GM23248 (cell line): ENCODE results near the gene ADGRG4. TPM values are rescaled to one million over a fixed set of nuclear protein-coding genes. Genes with fewer than 3 reads are reported as not detected.

Experiments
- DNase-seq: peaks from one replicate; pipeline ENCODE4 v3.0.0-alpha.2; 2015
- H2AFZ ChIP-seq: fragments of 200-600 bp; sonication (generic); 2 replicates; pipeline ENCODE4 v1.6.1; 2016; ENCODE audit warnings: antibody characterized with exemption
- H3F3A ChIP-seq: fragments of 200-600 bp; sonication (generic); 2 replicates; pipeline ENCODE4 v1.6.1; 2016; ENCODE audit warnings: mild to moderate bottlenecking, antibody characterized with exemption, mixed run types; ENCODE audit not compliant: insufficient read depth
- H3K27ac ChIP-seq: fragments of 200-600 bp; sonication (generic); 2 replicates; pipeline ENCODE4 v1.5.1; 2016; ENCODE audit warnings: mild to moderate bottlenecking
- H3K27me3 ChIP-seq: fragments of 200-600 bp; sonication (generic); replicated peaks from 2 replicates; pipeline ENCODE4 v1.6.1; 2016; ENCODE audit warnings: mild to moderate bottlenecking; ENCODE audit not compliant: insufficient read depth
- H3K36me3 ChIP-seq: fragments of 200-600 bp; sonication (generic); 2 replicates; pipeline ENCODE4 v1.6.1; 2016; ENCODE audit warnings: low read depth, mild to moderate bottlenecking
- H3K4me1 ChIP-seq: fragments of 200-600 bp; sonication (generic); 2 replicates; pipeline ENCODE4 v1.6.1; 2016; ENCODE audit warnings: mild to moderate bottlenecking; ENCODE audit not compliant: insufficient read depth
- H3K4me2 ChIP-seq: fragments of 200-600 bp; sonication (generic); one replicate; pipeline ENCODE4 v1.6.1; 2016; ENCODE audit warnings: mild to moderate bottlenecking; ENCODE audit not compliant: unreplicated experiment
- H3K4me3 ChIP-seq: fragments of 200-600 bp; sonication (generic); 2 replicates; pipeline ENCODE4 v1.5.1; 2016; ENCODE audit warnings: mild to moderate bottlenecking
- H3K79me2 ChIP-seq: fragments of 200-600 bp; sonication (generic); 2 replicates; pipeline ENCODE4 v1.6.1; 2016; ENCODE audit warnings: mild to moderate bottlenecking; ENCODE audit not compliant: insufficient read depth
- H3K9ac ChIP-seq: fragments of 200-600 bp; sonication (generic); 2 replicates; pipeline ENCODE4 v1.6.1; 2016; ENCODE audit warnings: mild to moderate bottlenecking
- H3K9me2 ChIP-seq: fragments of 200-600 bp; sonication (generic); 2 replicates; pipeline ENCODE4 v1.6.1; 2016; ENCODE audit warnings: mixed run types, mild to moderate bottlenecking, moderate library complexity; ENCODE audit not compliant: insufficient read depth
- H3K9me3 ChIP-seq: fragments of 200-600 bp; sonication (generic); one replicate; pipeline ENCODE4 v1.6.1; 2017; ENCODE audit warnings: low read depth
- H4K20me1 ChIP-seq: fragments of 200-600 bp; sonication (generic); 2 replicates; pipeline ENCODE4 v1.6.0; 2016; ENCODE audit not compliant: insufficient read depth
- EZH2 ChIP-seq: fragments of 200-600 bp; sonication (generic); IDR thresholded peaks from 2 replicates; pipeline ENCODE4 v1.6.1; 2018; ENCODE audit warnings: antibody characterized with exemption, mild to moderate bottlenecking; ENCODE audit not compliant: insufficient read depth, poor library complexity, severe bottlenecking
- EZH2phosphoT487 ChIP-seq: fragments of 200-600 bp; sonication (generic); IDR thresholded peaks from 2 replicates; pipeline ENCODE4 v1.6.1; 2018; ENCODE audit warnings: antibody characterized with exemption, moderate library complexity, mild to moderate bottlenecking, low read depth; ENCODE audit not compliant: insufficient read depth
- WGBS, 2 experiments: methylation state at CpG; one replicate each; pipeline ENCODE4 v1.1.6; 2015 to 2017; ENCODE audit warnings: low lambda C conversion rate in 2 of 2, low coverage in 1 of 2; ENCODE audit errors: missing lambda C conversion rate in 2 of 2; 5-methylcytosine and 5-hydroxymethylcytosine counted together
- in situ Hi-C: fragments of 300-500 bp; cut with MboI; formaldehyde crosslinking; loops from 2 replicates; pipeline ENCODE4 v1.15.0; 2020
- polyA plus RNA-seq: library from polyadenylated mRNA; unstranded; fragments of >200 nt; fragmentation: Nextera tagmentation; extraction: Ambion mirVana; gene quantifications from 2 replicates; pipeline ENCODE4 v1.2.1, GENCODE V29; 2016
- total RNA-seq: library from RNA; depleted of rRNA; stranded (reverse); fragments of >200 nt; shearing (Covaris generic); gene quantifications from 2 replicates; pipeline ENCODE4 v1.2.3, GENCODE V29; 2014; rRNA removed

Gene ADGRG4
- total and polyA plus RNA-seq, 2 experiments from 2014 or later, result not detected

DNA sequence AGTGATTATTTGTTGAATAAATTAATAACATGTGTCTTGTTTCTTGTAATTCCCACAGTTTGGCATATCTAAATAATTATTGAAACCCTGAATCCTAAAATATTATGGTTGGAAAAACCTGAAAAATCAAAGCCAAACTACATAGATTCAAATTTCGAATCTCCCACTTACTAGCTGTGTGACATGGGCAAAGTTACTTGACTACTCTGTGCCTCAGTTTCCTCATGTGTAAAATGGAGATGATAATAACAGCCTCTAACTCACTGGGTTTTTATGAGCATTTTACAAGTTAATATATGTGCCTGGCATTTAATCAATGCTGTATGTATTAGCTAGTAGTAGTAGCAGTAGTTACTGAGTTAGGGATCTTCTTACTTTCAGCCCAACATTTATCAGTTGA is 152.4 kb downstream of the ADGRG4 start:
- Histone ChIP-seq H2AFZ (no peak overlapping the region), H3K9ac (no peak overlapping the region), H3K4me1 (no peaks in the 10 kb centered on the region), H3K9me2 (no peaks in the 10 kb centered on the region), H3F3A (no peaks in the 10 kb centered on the region), H3K79me2 (no peaks in the 10 kb centered on the region), H3K4me3 (no peak overlapping the region), H3K36me3 (no peaks in the 10 kb centered on the region), H3K4me2 (no peak overlapping the region), H3K9me3 (no peaks in the 10 kb centered on the region), H4K20me1 (no peaks in the 10 kb centered on the region), H3K27me3 (no peaks in the 10 kb centered on the region), H3K27ac (no peak overlapping the region)
- 16 to 17% methylated on average over 1 of the region's 1 CpG for WGBS, 2 experiments
- no peak for DNase-seq
- in situ Hi-C loops, result no loop called here
- TF ChIP-seq EZH2, result no peak
- no peak for TF ChIP-seq EZH2phosphoT487

DNA sequence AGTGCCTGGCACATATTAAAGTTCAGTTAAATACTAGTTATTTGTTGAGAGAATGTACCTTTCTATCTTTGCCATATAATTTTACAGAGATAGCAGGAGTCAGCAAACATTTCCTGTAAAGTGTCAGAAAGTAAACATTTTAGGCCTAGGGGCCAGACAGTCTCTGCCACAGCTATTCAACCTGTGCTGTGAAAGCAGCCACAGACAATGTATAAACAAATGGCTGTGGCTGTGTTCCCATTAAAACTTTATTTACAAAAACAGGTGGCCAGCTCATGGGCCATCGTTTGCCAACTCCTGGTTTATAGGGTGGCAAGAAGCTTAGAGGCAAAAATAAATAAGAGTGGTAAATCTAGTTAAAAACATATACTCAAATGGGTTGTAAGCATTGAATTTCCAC is 153.0 kb downstream of the ADGRG4 start:
- no peaks in the 10 kb centered on the region for H3K9me3 ChIP-seq
- H3F3A ChIP-seq, result no peaks in the 10 kb centered on the region
- H2AFZ ChIP-seq, result no peak overlapping the region
- H4K20me1 ChIP-seq, result no peaks in the 10 kb centered on the region
- H3K9me2 ChIP-seq, result no peaks in the 10 kb centered on the region
- no peaks in the 10 kb centered on the region for H3K4me1 ChIP-seq
- in situ Hi-C loops, result no loop called here
- H3K79me2 ChIP-seq, result no peaks in the 10 kb centered on the region
- no peak overlapping the region for H3K4me2 ChIP-seq
- no peak for DNase-seq
- TF ChIP-seq EZH2phosphoT487 (no peak), EZH2 (no peak)
- no peak overlapping the region for H3K4me3 ChIP-seq
- H3K9ac ChIP-seq, result no peak overlapping the region
- H3K27ac ChIP-seq, result no peak overlapping the region
- no peaks in the 10 kb centered on the region for H3K36me3 ChIP-seq
- H3K27me3 ChIP-seq, result no peaks in the 10 kb centered on the region
- WGBS, 2 experiments, result 6 to 22% methylated on average over 1 of the region's 1 CpG

DNA sequence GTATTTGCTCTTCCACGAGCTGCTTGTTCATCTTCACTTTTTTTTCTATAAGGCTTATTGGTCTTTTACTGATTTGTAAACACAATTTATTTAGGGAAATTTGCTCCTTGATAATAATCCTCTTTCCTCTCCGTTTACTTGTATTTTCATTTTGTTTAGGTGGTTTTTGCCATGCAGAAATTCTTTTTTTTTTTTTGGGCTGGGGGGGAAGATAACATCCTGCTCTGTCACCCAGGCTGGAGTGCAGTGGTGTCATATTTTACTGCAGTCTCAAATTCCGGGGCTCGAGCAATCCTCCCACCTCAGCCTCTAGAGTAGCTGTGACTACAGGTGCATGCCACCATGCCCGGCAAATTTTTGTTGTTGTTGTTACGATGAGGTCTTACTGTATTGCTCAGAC is 155.4 kb downstream of the ADGRG4 start:
- Histone ChIP-seq H3K79me2 (no peaks in the 10 kb centered on the region), H3K9me3 (no peaks in the 10 kb centered on the region), H3K27me3 (no peaks in the 10 kb centered on the region), H2AFZ (no peak overlapping the region), H3K4me1 (no peaks in the 10 kb centered on the region), H3K36me3 (no peaks in the 10 kb centered on the region), H4K20me1 (no peaks in the 10 kb centered on the region), H3K4me3 (no peak overlapping the region), H3K9me2 (no peaks in the 10 kb centered on the region), H3F3A (no peaks in the 10 kb centered on the region), H3K9ac (no peak overlapping the region), H3K27ac (no peak overlapping the region), H3K4me2 (no peak overlapping the region)
- WGBS, 2 experiments, result 32 to 39% methylated on average over 5 to 6 of the region's 6 CpGs
- no peak for TF ChIP-seq EZH2
- no peak for TF ChIP-seq EZH2phosphoT487
- in situ Hi-C loops, result no loop called here
- DNase-seq, result no peak

GRCh38 chrX:136457303-136457917 is 156.6 kb downstream of the ADGRG4 start:
- H3K27ac ChIP-seq, result no peak overlapping the region
- no peak overlapping the region for H3K4me2 ChIP-seq
- H3K4me1 ChIP-seq, result no peaks in the 10 kb centered on the region
- no peaks in the 10 kb centered on the region for H3K27me3 ChIP-seq
- H3K9me2 ChIP-seq, result no peaks in the 10 kb centered on the region
- no peaks in the 10 kb centered on the region for H3F3A ChIP-seq
- no peaks in the 10 kb centered on the region for H3K79me2 ChIP-seq
- no peaks in the 10 kb centered on the region for H3K9me3 ChIP-seq
- TF ChIP-seq EZH2phosphoT487 (no peak), EZH2 (no peak)
- no peak overlapping the region for H3K9ac ChIP-seq
- H3K36me3 ChIP-seq, result no peaks in the 10 kb centered on the region
- no peak overlapping the region for H2AFZ ChIP-seq
- WGBS, 2 experiments, result 2 to 3% methylated on average over 4 to 5 of the region's 5 CpGs
- DNase-seq, result no peak
- no peaks in the 10 kb centered on the region for H4K20me1 ChIP-seq
- in situ Hi-C loops, result no loop called here
- H3K4me3 ChIP-seq, result no peak overlapping the region

- Histone ChIP-seq H3K27me3 (no peaks in the 10 kb centered on the region), H4K20me1 (no peaks in the 10 kb centered on the region), H3K4me2 (no peak overlapping the region), H3K27ac (no peak overlapping the region), H3K4me3 (no peak overlapping the region), H3K9me2 (no peaks in the 10 kb centered on the region), H2AFZ (no peak overlapping the region), H3K79me2 (no peaks in the 10 kb centered on the region), H3K9ac (no peak overlapping the region), H3K36me3 (no peaks in the 10 kb centered on the region), H3K4me1 (no peaks in the 10 kb centered on the region), H3K9me3 (no peaks in the 10 kb centered on the region), H3F3A (no peaks in the 10 kb centered on the region)
- WGBS, 2 experiments, result 62% methylated on average over 3 of the region's 3 CpGs; no CpG with 5 or more reads in 1 of the 2 experiments
- in situ Hi-C loops, result no loop called here
- DNase-seq, result no peak
- TF ChIP-seq EZH2 (no peak), EZH2phosphoT487 (no peak)
These were observed 163.8 kb downstream of the ADGRG4 start for GRCh38 chrX:136464589-136464988.

Other genes starting within 250 kb of the ADGRG4 start
- gene FHL1, start 153.4 kb upstream of the ADGRG4 start, total RNA-seq, result 57.5 and 63.2 TPM in 2 replicates
- 55.1 and 55.8 TPM in 2 replicates for gene FHL1, start 153.4 kb upstream of the ADGRG4 start, polyA plus RNA-seq
- gene MAP7D3, start 49.6 kb upstream of the ADGRG4 start, total RNA-seq, result 11.4 and 14.4 TPM in 2 replicates
- gene MAP7D3, start 49.6 kb upstream of the ADGRG4 start, polyA plus RNA-seq, result 14.2 and 15.5 TPM in 2 replicates
- not detected in 2 replicates for gene BRS3, start 187.0 kb downstream of the ADGRG4 start, total RNA-seq
- not detected in 2 replicates for gene BRS3, start 187.0 kb downstream of the ADGRG4 start, polyA plus RNA-seq
- 46.9 and 58.8 TPM in 2 replicates for gene HTATSF1, start 196.6 kb downstream of the ADGRG4 start, total RNA-seq
- 51.3 and 51.5 TPM in 2 replicates for gene HTATSF1, start 196.6 kb downstream of the ADGRG4 start, polyA plus RNA-seq
- not detected in 2 replicates for gene VGLL1, start 231.3 kb downstream of the ADGRG4 start, total RNA-seq
- not detected in 2 replicates for gene VGLL1, start 231.3 kb downstream of the ADGRG4 start, polyA plus RNA-seq